ENCODE data around the gene RAVER1.
"Not testable (repeated sequence)": the region's sequence is repeated elsewhere in the genome, so short reads cannot be mapped to it uniquely, and the experiment has no call there.

RAVER1 gene, protein sequence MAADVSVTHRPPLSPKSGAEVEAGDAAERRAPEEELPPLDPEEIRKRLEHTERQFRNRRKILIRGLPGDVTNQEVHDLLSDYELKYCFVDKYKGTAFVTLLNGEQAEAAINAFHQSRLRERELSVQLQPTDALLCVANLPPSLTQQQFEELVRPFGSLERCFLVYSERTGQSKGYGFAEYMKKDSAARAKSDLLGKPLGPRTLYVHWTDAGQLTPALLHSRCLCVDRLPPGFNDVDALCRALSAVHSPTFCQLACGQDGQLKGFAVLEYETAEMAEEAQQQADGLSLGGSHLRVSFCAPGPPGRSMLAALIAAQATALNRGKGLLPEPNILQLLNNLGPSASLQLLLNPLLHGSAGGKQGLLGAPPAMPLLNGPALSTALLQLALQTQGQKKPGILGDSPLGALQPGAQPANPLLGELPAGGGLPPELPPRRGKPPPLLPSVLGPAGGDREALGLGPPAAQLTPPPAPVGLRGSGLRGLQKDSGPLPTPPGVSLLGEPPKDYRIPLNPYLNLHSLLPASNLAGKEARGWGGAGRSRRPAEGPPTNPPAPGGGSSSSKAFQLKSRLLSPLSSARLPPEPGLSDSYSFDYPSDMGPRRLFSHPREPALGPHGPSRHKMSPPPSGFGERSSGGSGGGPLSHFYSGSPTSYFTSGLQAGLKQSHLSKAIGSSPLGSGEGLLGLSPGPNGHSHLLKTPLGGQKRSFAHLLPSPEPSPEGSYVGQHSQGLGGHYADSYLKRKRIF
- long read RNA-seq, donor 1, transcript RAVER1-208 (13 exons, 3,501 nt), result major isoform, 6 of 6 reads
- long read RNA-seq, donor 1, partial matches to known transcripts, result 0 of 6 reads
- long read RNA-seq, donor 1, other reads (novel, unspliced or antisense), result 0 of 6 reads
- long read RNA-seq, donor 2, partial matches to known transcripts, result 6 of 10 reads
- long read RNA-seq, donor 2, other reads (novel, unspliced or antisense), result 0 of 10 reads
- long read RNA-seq, donor 3, partial matches to known transcripts, result 0 of 2 reads
- long read RNA-seq, donor 3, other reads (novel, unspliced or antisense), result 0 of 2 reads
- long read RNA-seq, donor 4, partial matches to known transcripts, result 0 of 3 reads
- long read RNA-seq, donor 4, other reads (novel, unspliced or antisense), result 0 of 3 reads
- long read RNA-seq, donor 5, transcript RAVER1-208 (13 exons, 3,501 nt), result major isoform, 8 of 28 reads
- long read RNA-seq, donor 5, partial matches to known transcripts, result 20 of 28 reads
- long read RNA-seq, donor 5, other reads (novel, unspliced or antisense), result 0 of 28 reads
- long read RNA-seq, donor 6, partial matches to known transcripts, result 15 of 19 reads
- long read RNA-seq, donor 6, other reads (novel, unspliced or antisense), result 0 of 19 reads
- long read RNA-seq, donor 7, result 0 reads
- long read RNA-seq, donor 8, partial matches to known transcripts, result 0 of 3 reads
- long read RNA-seq, donor 8, other reads (novel, unspliced or antisense), result 0 of 3 reads

GRCh38 chr19:10332965-10333757, at the start of gene RAVER1:
Gene RAVER1, minus strand, starts transcription at chr19:10333529. Its CDS starts 22 bp downstream, at chr19:10333507.
- peak; percentile 97 for DNase-seq

- not testable (repeated sequence) for DNase-seq
Measured at GRCh38 chr19:10383223-10383499, 49.8 kb upstream of the RAVER1 start.

DNA sequence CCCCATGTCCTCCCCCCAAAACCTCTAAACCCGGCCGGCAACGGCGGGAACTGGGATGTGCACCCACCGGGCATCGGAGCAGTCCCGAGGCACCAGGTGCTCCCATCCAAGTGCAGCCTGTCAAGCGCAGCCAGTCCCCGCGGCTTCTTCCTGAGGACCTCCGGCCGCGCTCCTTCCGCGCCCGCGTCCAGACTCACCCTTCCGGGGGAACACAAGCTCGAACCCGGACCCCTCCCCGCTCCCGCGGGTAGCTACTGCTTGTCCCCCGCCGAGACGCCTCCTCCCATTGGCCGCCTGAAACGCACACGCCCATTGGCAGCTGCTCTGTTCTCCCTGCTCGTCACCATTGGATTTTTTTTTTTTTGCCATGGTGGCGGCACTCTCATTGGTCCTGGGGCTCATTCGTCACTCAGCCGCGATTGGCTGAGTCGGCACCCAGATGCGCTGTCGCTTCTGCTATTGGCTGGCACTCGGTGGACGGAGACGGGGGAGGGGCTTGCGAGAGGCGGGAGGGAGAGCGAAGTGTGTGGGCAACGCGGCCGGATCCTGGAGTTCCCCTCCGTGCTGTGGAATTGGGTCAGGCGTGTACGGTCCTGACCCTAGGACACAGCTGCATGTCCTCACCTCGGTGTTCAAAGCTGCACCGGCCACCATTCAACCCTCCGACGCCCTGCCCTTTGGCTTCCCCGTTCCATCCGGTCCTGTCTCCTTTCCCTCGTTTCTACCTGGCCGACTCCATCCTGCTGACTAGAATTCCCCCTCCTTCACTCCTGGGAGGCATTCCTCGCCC, 47.2 kb upstream of the RAVER1 start, which contains the start of gene TYK2:
Gene TYK2, minus strand, starts transcription at position 260 of the 790 bp plus-strand sequence. CDS start 2,166 bp downstream, outside the sequence.
- DNase-seq, result peak; percentile 95

GRCh38 chr19:10379880-10380312, 46.6 kb upstream of the RAVER1 start:
- no peak for DNase-seq

DNA sequence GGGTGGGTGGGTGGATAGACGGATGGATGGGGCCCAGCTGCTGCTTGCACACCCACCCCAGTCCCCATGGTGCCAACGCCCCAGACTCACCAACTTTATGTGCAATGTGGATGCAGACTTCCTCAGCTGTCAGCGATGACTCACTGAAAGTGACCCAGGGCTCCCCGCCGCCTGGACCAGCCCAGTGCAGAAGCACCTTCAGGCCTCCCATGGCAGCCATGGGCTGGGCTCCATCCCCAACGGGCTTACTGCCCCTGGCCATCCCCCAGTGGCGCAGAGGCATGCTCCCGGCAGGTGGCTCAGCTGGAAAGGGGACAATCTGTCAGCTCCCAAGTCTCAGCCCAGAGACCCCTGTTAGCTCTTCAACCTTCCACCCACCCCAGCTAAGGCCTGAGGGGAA, 44.8 kb upstream of the RAVER1 start:
- no peak for DNase-seq

GRCh38 chr19:10377140-10377640, 43.9 kb upstream of the RAVER1 start:
- not testable (repeated sequence) for DNase-seq

- no peak for DNase-seq
Measured at GRCh38 chr19:10374931-10375330, 41.6 kb upstream of the RAVER1 start.

DNA sequence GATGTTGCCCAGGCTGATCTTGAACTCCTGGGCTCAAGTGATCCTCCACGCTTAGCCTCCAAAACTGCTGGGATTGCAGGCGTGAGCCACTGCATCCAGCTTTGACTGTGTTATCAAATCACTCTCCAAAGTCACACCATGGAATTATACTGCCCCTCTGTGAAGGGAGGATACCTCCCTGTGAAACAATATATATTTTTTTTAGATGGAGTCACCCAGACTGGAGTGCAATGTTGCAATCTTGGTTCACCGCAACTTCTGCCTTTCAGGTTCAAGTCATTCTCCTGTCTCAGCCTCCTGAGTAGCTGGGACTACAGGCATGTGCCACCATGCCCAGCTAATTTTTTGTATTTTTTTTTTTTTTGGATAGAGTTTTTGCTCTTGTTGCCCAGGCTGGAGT, 39.4 kb upstream of the RAVER1 start:
- DNase-seq, result no peak

- DNase-seq, result no peak
Measured at GRCh38 chr19:10368101-10368803, 34.9 kb upstream of the RAVER1 start.

- not testable (repeated sequence) for DNase-seq
Measured at GRCh38 chr19:10366950-10367512, 33.7 kb upstream of the RAVER1 start.

DNA sequence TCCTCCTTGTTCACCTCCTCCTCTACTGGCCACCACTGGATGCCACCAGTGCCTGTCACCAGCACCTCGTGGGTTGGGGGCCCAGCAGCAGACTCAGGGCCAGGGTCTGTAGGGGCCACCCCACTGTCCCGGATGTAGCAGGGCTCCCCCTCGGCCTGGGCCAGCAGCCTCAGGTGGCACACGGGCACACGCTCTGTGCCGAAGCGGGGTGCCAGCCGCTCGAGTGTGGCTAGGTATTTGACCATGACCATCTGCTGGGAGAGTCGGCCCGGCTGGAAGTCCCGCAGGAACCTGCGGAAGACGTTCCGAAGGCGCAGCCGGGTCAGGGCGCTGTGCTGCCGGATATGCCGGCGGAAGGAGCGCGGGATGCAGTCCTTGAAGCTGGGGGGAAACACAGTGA, 32.2 kb upstream of the RAVER1 start:
- DNase-seq, result no peak

DNA sequence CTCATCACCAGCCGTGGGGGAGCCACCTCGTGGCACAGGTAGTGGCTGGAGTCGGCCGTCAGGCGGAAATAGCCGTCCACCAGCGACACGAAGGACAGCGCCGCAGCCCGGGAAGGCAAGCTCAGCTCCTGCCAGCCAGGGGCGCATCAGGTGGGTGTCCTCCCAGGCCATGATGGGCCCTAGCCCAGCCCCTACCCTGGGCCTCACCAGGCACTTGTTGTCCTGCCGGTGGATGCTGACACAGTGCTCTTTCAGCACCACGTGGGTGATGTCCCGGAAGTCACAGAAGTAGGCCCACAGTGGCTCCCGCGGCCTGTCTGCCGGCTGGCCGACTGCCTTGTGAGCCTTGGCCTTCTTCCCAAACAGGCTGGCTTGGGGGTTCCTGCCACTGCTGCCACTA, 31.3 kb upstream of the RAVER1 start:
- no peak for DNase-seq

DNA sequence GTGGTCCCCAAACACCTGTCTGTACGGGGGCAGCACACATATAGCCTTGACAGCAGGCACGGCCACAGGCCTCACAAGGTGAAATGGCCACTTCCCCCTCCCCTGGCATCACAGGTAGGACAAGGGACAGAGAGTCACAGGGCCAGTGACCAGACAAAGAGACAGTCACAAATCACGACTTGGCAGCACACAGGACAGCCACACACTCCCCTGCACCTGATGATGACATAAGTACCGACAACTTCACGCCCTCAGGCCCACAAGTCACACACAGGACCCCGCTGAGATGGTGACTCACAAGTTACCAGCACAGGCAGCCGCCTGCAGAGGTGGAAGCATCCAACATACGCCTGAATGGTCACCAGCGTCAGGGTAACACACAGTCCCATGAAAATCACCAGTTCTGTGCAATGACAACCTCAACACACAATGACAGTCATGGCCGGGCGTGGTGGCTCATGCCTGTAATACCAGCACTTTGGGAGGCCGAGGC, 30.5 kb upstream of the RAVER1 start:
- no peak for DNase-seq

DNA sequence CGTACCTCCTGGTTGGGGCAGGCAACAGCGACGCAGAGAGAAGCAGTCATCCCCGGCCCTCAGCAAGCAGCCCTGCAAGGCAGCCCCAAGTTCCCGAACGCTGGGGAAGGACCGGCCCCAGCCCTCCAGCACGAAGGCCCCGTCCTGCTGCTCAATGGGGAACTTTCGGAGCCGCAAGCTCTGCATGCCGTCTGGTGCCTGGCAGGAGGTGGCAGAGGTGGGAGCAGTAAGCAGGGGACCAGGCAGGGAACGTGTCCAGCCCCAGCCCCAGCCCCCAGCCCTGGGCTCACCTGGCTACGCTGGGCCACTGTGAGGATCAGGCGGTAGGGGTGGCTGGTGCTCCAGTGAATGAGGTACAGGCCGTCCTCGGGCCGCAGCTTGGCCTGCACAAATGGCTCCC, 28.9 kb upstream of the RAVER1 start:
- no peak for DNase-seq

GRCh38 chr19:10361569-10362011, 28.3 kb upstream of the RAVER1 start:
- no peak for DNase-seq

- DNase-seq, result no peak
Measured at GRCh38 chr19:10356431-10356830, 23.1 kb upstream of the RAVER1 start.

DNA sequence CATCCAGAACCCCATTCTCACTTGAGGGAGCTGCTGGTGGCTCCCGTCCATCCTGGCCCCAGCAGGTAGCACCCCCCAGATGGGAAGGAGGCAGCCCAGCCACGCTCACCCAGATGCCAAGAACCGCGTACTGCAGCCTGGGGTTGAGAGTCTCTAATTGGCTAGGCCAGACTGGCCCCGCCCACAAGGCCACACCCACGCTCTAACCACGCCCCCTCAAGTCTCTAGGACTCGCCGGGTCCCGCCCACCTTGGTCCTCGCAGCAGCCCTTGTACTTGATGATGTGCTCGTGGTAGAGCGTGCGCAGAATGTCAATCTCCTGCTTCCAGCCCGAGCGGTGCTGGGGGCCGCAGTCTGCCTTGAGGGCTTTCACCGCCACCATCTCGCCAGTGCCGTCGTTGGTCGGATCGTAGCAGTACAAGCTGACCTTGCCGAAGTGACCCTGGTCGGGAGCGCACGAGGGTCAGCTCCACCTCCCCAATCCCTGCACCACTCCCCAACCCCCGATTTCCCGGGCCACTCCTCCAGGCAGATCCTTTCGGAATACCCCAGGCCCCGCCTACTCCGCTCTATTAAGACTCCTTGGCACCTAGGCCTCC, 20.6 kb upstream of the RAVER1 start:
- DNase-seq, result no peak

All from right kidney (tissue), 9 donors.